Esophagus (tissue), 2 donors: ENCODE results near the gene CNPY1. TPM values are rescaled to one million over a fixed set of nuclear protein-coding genes. Genes with fewer than 3 reads are reported as not detected.
"Not testable (repeated sequence)": the region's sequence is repeated elsewhere in the genome, so short reads cannot be mapped to it uniquely, and the experiment has no call there.

Experiments
- H3K27ac ChIP-seq, 2 donors: one replicate each; pipeline ENCODE4 v1.5.1; 2013; ENCODE audit warnings: low read depth in 2 of 2, mild to moderate bottlenecking in 2 of 2, inconsistent platforms in 1 of 2, low read length in 1 of 2, moderate library complexity in 1 of 2
- H3K27me3 ChIP-seq, 2 donors: one replicate each; pipeline ENCODE4 v1.6.1; 2013; ENCODE audit warnings: low read length in 2 of 2, control low read depth in 1 of 2, mild to moderate bottlenecking in 1 of 2; ENCODE audit not compliant: insufficient read depth in 2 of 2, control insufficient read depth in 1 of 2
- H3K36me3 ChIP-seq, 2 donors: one replicate each; pipeline ENCODE4 v1.6.1; 2013; ENCODE audit warnings: low read length in 1 of 2; ENCODE audit not compliant: control insufficient read depth in 2 of 2, insufficient read depth in 2 of 2
- H3K4me1 ChIP-seq, 2 donors: one replicate each; pipeline ENCODE4 v1.6.1; 2013; ENCODE audit warnings: low read length in 1 of 2; ENCODE audit not compliant: control insufficient read depth in 2 of 2, insufficient read depth in 2 of 2
- H3K4me3 ChIP-seq, 2 donors: one replicate each; pipeline ENCODE4 v1.5.1; 2013; ENCODE audit warnings: low read length in 2 of 2, mild to moderate bottlenecking in 2 of 2, low read depth in 1 of 2, moderate library complexity in 1 of 2
- H3K9me3 ChIP-seq, 2 donors: one replicate each; pipeline ENCODE4 v1.6.1; 2013; ENCODE audit warnings: mild to moderate bottlenecking in 2 of 2, low read depth in 1 of 2, low read length in 1 of 2, moderate library complexity in 1 of 2; ENCODE audit not compliant: control insufficient read depth in 2 of 2, insufficient read depth in 1 of 2
- WGBS, 2 donors: extraction: QIAGEN DNeasy Blood & Tissue Kit; methylation state at CpG; one replicate each; pipeline ENCODE4 v1.1.7; 2013; 5-methylcytosine and 5-hydroxymethylcytosine counted together
- polyA plus RNA-seq, 2 donors: library from polyadenylated mRNA; stranded (reverse); fragments of 200-250 nt; gene quantifications; one replicate each; pipeline ENCODE4 v1.2.3, GENCODE V29; 2013
- donor health status: healthy with polysubstance abuse.
- donor health status: Bipolar disorder and iron deficiency.

The CNPY1 gene
- polyA plus RNA-seq: not detected

GRCh38 chr7:155546449-155546848 is at the start of gene CNPY1:
Gene CNPY1, minus strand, starts transcription at chr7:155546559. Its CDS starts 630 bp downstream, at chr7:155545929.
- H3K9me3 ChIP-seq, H3K4me3 ChIP-seq, H3K4me1 ChIP-seq, H3K27ac ChIP-seq, H3K36me3 ChIP-seq, H3K27me3 ChIP-seq: not testable (repeated sequence)
- 49 to 76% methylated on average over 1 of the region's 1 CpG for WGBS, 2 donors

- no peaks in the 10 kb centered on the region for H3K27me3 ChIP-seq
- 39 to 42% methylated on average over 3 of the region's 3 CpGs for WGBS, 2 donors
- no peaks in the 10 kb centered on the region for H3K36me3 ChIP-seq
- H3K27ac ChIP-seq: no peak overlapping the region
- peaks cover 0 to 6% of the 10 kb centered on the region in 2 donors for H3K4me1 ChIP-seq
- H3K9me3 ChIP-seq: no peaks in the 10 kb centered on the region
- H3K4me3 ChIP-seq: no peak overlapping the region
These were observed 48.6 kb upstream of the CNPY1 start for GRCh38 chr7:155594961-155595366.

GRCh38 chr7:155594163-155594732 is 47.9 kb upstream of the CNPY1 start:
- H3K27me3 ChIP-seq: no peaks in the 10 kb centered on the region
- H3K36me3 ChIP-seq: no peaks in the 10 kb centered on the region
- no peak overlapping the region for H3K27ac ChIP-seq
- H3K4me3 ChIP-seq: no peak overlapping the region
- H3K4me1 ChIP-seq: peaks cover 0 to 6% of the 10 kb centered on the region in 2 donors
- 82 to 85% methylated on average over 6 of the region's 6 CpGs for WGBS, 2 donors
- no peaks in the 10 kb centered on the region for H3K9me3 ChIP-seq

- H3K27ac ChIP-seq: no peak overlapping the region
- H3K9me3 ChIP-seq: no peaks in the 10 kb centered on the region
- H3K27me3 ChIP-seq: no peaks in the 10 kb centered on the region
- H3K36me3 ChIP-seq: no peaks in the 10 kb centered on the region
- H3K4me3 ChIP-seq: no peak overlapping the region
- 66 to 72% methylated on average over 15 of the region's 15 CpGs for WGBS, 2 donors
- peaks cover 0 to 6% of the 10 kb centered on the region in 2 donors for H3K4me1 ChIP-seq
These were observed 47.3 kb upstream of the CNPY1 start for GRCh38 chr7:155593461-155594162.

GRCh38 chr7:155591055-155591775 is 44.9 kb upstream of the CNPY1 start:
- Histone ChIP-seq H3K36me3 (no peaks in the 10 kb centered on the region), H3K27ac (no peak overlapping the region), H3K27me3 (no peaks in the 10 kb centered on the region), H3K4me3 (no peak overlapping the region), H3K9me3 (no peaks in the 10 kb centered on the region), H3K4me1 (peaks cover 0 to 6% of the 10 kb centered on the region in 2 donors)
- WGBS, 2 donors: 65 to 66% methylated on average over 14 of the region's 14 CpGs

GRCh38 chr7:155590215-155591018 is 44.1 kb upstream of the CNPY1 start:
- Histone ChIP-seq H3K9me3 (no peaks in the 10 kb centered on the region), H3K27me3 (no peaks in the 10 kb centered on the region), H3K27ac (no peak overlapping the region), H3K4me1 (peaks cover 0 to 6% of the 10 kb centered on the region in 2 donors), H3K36me3 (no peaks in the 10 kb centered on the region), H3K4me3 (no peak overlapping the region)
- WGBS, 2 donors: 72 to 82% methylated on average over 20 of the region's 20 CpGs

GRCh38 chr7:155589001-155589980 is 42.9 kb upstream of the CNPY1 start:
- H3K4me3 ChIP-seq: no peak overlapping the region
- no peaks in the 10 kb centered on the region for H3K9me3 ChIP-seq
- WGBS, 2 donors: 84 to 89% methylated on average over 29 of the region's 29 CpGs
- H3K27ac ChIP-seq: no peak overlapping the region
- peaks cover 0 to 8% of the 10 kb centered on the region in 2 donors for H3K4me1 ChIP-seq
- H3K36me3 ChIP-seq: no peaks in the 10 kb centered on the region
- H3K27me3 ChIP-seq: no peaks in the 10 kb centered on the region

GRCh38 chr7:155588468-155588998 is 42.2 kb upstream of the CNPY1 start:
- WGBS, 2 donors: 90 to 91% methylated on average over 10 of the region's 10 CpGs
- H3K27me3 ChIP-seq: no peaks in the 10 kb centered on the region
- no peak overlapping the region for H3K27ac ChIP-seq
- H3K36me3 ChIP-seq: no peaks in the 10 kb centered on the region
- peaks cover 0 to 8% of the 10 kb centered on the region in 2 donors for H3K4me1 ChIP-seq
- H3K4me3 ChIP-seq: no peak overlapping the region
- H3K9me3 ChIP-seq: no peaks in the 10 kb centered on the region
